Spinal cord (tissue), 10 donors: Measurements from ENCODE around the gene ICE2. TPM values are rescaled to one million over a fixed set of nuclear protein-coding genes. Genes with fewer than 3 reads are reported as not detected.

Experiments
- DNase-seq, 6 donors: peaks; one replicate each; pipeline versions ENCODE4 v3.0.0 to v3.0.0-alpha.2; 2013 to 2015; ENCODE audit warnings: low spot score in 6 of 6, low read depth in 4 of 6
- H3K27ac ChIP-seq: one replicate; pipeline ENCODE4 v1.5.1; 2013; ENCODE audit warnings: low read depth, low read length, control low read depth
- H3K27me3 ChIP-seq: one replicate; pipeline ENCODE4 v1.6.1; 2013; ENCODE audit warnings: low read length; ENCODE audit not compliant: control insufficient read depth, insufficient read depth
- H3K36me3 ChIP-seq: one replicate; pipeline ENCODE4 v1.6.1; 2013; ENCODE audit warnings: low read length; ENCODE audit not compliant: control insufficient read depth, insufficient read depth
- H3K4me1 ChIP-seq: one replicate; pipeline ENCODE4 v1.6.1; 2013; ENCODE audit warnings: low read length; ENCODE audit not compliant: control insufficient read depth, insufficient read depth
- H3K4me3 ChIP-seq: one replicate; pipeline ENCODE4 v1.5.1; 2013; ENCODE audit warnings: low read depth, low read length, control low read depth
- H3K9me3 ChIP-seq: one replicate; pipeline ENCODE4 v1.6.1; 2013; ENCODE audit warnings: low read length; ENCODE audit not compliant: control insufficient read depth, insufficient read depth
- WGBS: methylation state at CpG from one replicate; pipeline ENCODE4 v1.1.5; 2013; ENCODE audit warnings: missing lambda C conversion rate; ENCODE audit not compliant: insufficient coverage; 5-methylcytosine and 5-hydroxymethylcytosine counted together
- polyA plus RNA-seq, 2 donors: library from polyadenylated mRNA; unstranded; fragments of 120-200 nt; gene quantifications; one replicate each; pipeline ENCODE4 v1.2.1, GENCODE V29; 2013; ENCODE audit not compliant: insufficient read length in 2 of 2
- total RNA-seq, 2 donors: library from RNA; depleted of rRNA in 1 of 2; stranded (reverse); fragments of 120-200 nt in 1 of 2; fragments of >200 nt in 1 of 2; gene quantifications; one replicate each; pipeline versions ENCODE4 v1.2.3 to v1.2.4, GENCODE V29; 2013 to 2014
- donor health status: healthy.

The ICE2 gene
- total and polyA plus RNA-seq, 4 donors = 38.7 to 63.8 (median 44.1) TPM

- Histone ChIP-seq H3K27ac (no peak overlapping the region), H3K4me1 (no peaks in the 10 kb centered on the region), H3K9me3 (no peaks in the 10 kb centered on the region), H3K27me3 (no peaks in the 10 kb centered on the region), H3K4me3 (no peak overlapping the region), H3K36me3 (no peaks in the 10 kb centered on the region)
- no CpG with 5 or more reads among the region's 6 CpGs for WGBS
- DNase-seq = no peak
These were observed 41.3 kb upstream of the ICE2 start for GRCh38 chr15:60520013-60520824.

- H3K4me3 ChIP-seq = no peak overlapping the region
- H3K36me3 ChIP-seq = no peaks in the 10 kb centered on the region
- no peaks in the 10 kb centered on the region for H3K4me1 ChIP-seq
- H3K27me3 ChIP-seq = no peaks in the 10 kb centered on the region
- H3K27ac ChIP-seq = no peak overlapping the region
- DNase-seq = no peak
- WGBS = no CpG with 5 or more reads among the region's 1 CpG
- H3K9me3 ChIP-seq = no peaks in the 10 kb centered on the region
These were observed 40.3 kb upstream of the ICE2 start for GRCh38 chr15:60519218-60519617.

- no peaks in the 10 kb centered on the region for H3K36me3 ChIP-seq
- WGBS = 93% methylated on average over 4 of the region's 8 CpGs
- no peaks in the 10 kb centered on the region for H3K4me1 ChIP-seq
- no peak overlapping the region for H3K27ac ChIP-seq
- H3K27me3 ChIP-seq = no peaks in the 10 kb centered on the region
- H3K9me3 ChIP-seq = no peaks in the 10 kb centered on the region
- no peak overlapping the region for H3K4me3 ChIP-seq
- DNase-seq = no peak
These were observed 39.6 kb upstream of the ICE2 start for GRCh38 chr15:60518511-60518910.

GRCh38 chr15:60514261-60514881, 35.4 kb upstream of the ICE2 start:
- DNase-seq = no peak
- H3K9me3 ChIP-seq = no peaks in the 10 kb centered on the region
- H3K4me1 ChIP-seq = no peaks in the 10 kb centered on the region
- 98% methylated on average over 10 of the region's 12 CpGs for WGBS
- no peak overlapping the region for H3K27ac ChIP-seq
- H3K27me3 ChIP-seq = no peaks in the 10 kb centered on the region
- no peak overlapping the region for H3K4me3 ChIP-seq
- H3K36me3 ChIP-seq = peaks cover 9% of the 10 kb centered on the region

- 96% methylated on average over 4 of the region's 7 CpGs for WGBS
- H3K4me1 ChIP-seq = no peaks in the 10 kb centered on the region
- H3K9me3 ChIP-seq = no peaks in the 10 kb centered on the region
- no peak overlapping the region for H3K27ac ChIP-seq
- peaks cover 9% of the 10 kb centered on the region for H3K36me3 ChIP-seq
- peak in 1 of 6 donors; percentile 39 for DNase-seq
- H3K27me3 ChIP-seq = no peaks in the 10 kb centered on the region
- no peak overlapping the region for H3K4me3 ChIP-seq
These were observed 34.7 kb upstream of the ICE2 start for GRCh38 chr15:60513676-60514075.

GRCh38 chr15:60512937-60513336, 34.0 kb upstream of the ICE2 start:
- Histone ChIP-seq H3K27ac (no peak overlapping the region), H3K27me3 (no peaks in the 10 kb centered on the region), H3K9me3 (no peaks in the 10 kb centered on the region), H3K4me1 (no peaks in the 10 kb centered on the region), H3K4me3 (no peak overlapping the region), H3K36me3 (peaks cover 9% of the 10 kb centered on the region)
- 90% methylated on average over 2 of the region's 4 CpGs for WGBS
- DNase-seq = no peak

- Histone ChIP-seq H3K27me3 (no peaks in the 10 kb centered on the region), H3K4me1 (no peaks in the 10 kb centered on the region), H3K27ac (no peak overlapping the region), H3K4me3 (no peak overlapping the region), H3K36me3 (peaks cover 9% of the 10 kb centered on the region), H3K9me3 (no peaks in the 10 kb centered on the region)
- WGBS = 63% methylated on average over 21 of the region's 21 CpGs
- DNase-seq = peak in 2 of 6 donors; percentile 60 to 61
These were observed 32.5 kb upstream of the ICE2 start for GRCh38 chr15:60511351-60512031.

- no peak overlapping the region for H3K4me3 ChIP-seq
- H3K27ac ChIP-seq = no peak overlapping the region
- no peak for DNase-seq
- no peaks in the 10 kb centered on the region for H3K4me1 ChIP-seq
- H3K27me3 ChIP-seq = no peaks in the 10 kb centered on the region
- WGBS = 100% methylated on average over 3 of the region's 5 CpGs
- H3K36me3 ChIP-seq = peaks cover 9% of the 10 kb centered on the region
- no peaks in the 10 kb centered on the region for H3K9me3 ChIP-seq
These were observed 31.1 kb upstream of the ICE2 start for GRCh38 chr15:60510006-60510405.

- 85% methylated on average over 2 of the region's 3 CpGs for WGBS
- Histone ChIP-seq H3K27ac (no peak overlapping the region), H3K36me3 (peaks cover 9% of the 10 kb centered on the region), H3K9me3 (no peaks in the 10 kb centered on the region), H3K27me3 (no peaks in the 10 kb centered on the region), H3K4me1 (no peaks in the 10 kb centered on the region), H3K4me3 (no peak overlapping the region)
- DNase-seq = no peak
These were observed 30.5 kb upstream of the ICE2 start for GRCh38 chr15:60509470-60509869.
